ENCODE results near the gene CENPQ. TPM values are rescaled to one million over a fixed set of nuclear protein-coding genes. Genes with fewer than 3 reads are reported as not detected.

The CENPQ gene
- total and polyA plus RNA-seq, 10 donors: 3.8 to 9.6 (median 5.4) TPM

GRCh38 chr6:49515485-49516146 lies 52.4 kb downstream of the CENPQ start:
- Histone ChIP-seq H3K9me3 (no peaks in the 10 kb centered on the region), H3K27me3 (replicated peaks in 1 of 7) (peaks cover 0 to 11% (median 0%) of the 10 kb centered on the region in 7 donors), H3K4me1 (no peaks in the 10 kb centered on the region), H3K36me3 (no peaks in the 10 kb centered on the region), H3K4me3 (no peak overlapping the region), H3K27ac (no peak overlapping the region)
- WGBS, 5 donors: 67 to 76% (median 72%) methylated on average over 10 of the region's 10 CpGs
- DNase-seq: no peak
- intact Hi-C loops (cut with DNase I; ENCODE audit: low total_unique reads): no loop called here
- TF ChIP-seq POLR2AphosphoS5 (IDR thresholded peaks at IDR 0.05) (no peak), CTCF (IDR thresholded peaks at IDR 0.05 in 8 of 11, conservative IDR thresholded peaks at IDR 0.05 in 3 of 11) (no peak), POLR2A (IDR thresholded peaks at IDR 0.05) (no peak)

- 79 to 92% (median 84%) methylated on average over 4 of the region's 4 CpGs for WGBS, 5 donors
- TF ChIP-seq CTCF (IDR thresholded peaks at IDR 0.05 in 8 of 11, conservative IDR thresholded peaks at IDR 0.05 in 3 of 11) (no peak), POLR2AphosphoS5 (IDR thresholded peaks at IDR 0.05) (no peak), POLR2A (IDR thresholded peaks at IDR 0.05) (no peak)
- intact Hi-C loops (cut with DNase I; ENCODE audit: low total_unique reads): no loop called here
- H3K36me3 ChIP-seq: no peaks in the 10 kb centered on the region
- no peak overlapping the region for H3K4me3 ChIP-seq
- H3K9me3 ChIP-seq: no peaks in the 10 kb centered on the region
- H3K4me1 ChIP-seq: no peaks in the 10 kb centered on the region
- no peak overlapping the region for H3K27ac ChIP-seq
- peaks cover 0 to 11% (median 0%) of the 10 kb centered on the region in 7 donors for H3K27me3 ChIP-seq (replicated peaks in 1 of 7)
- DNase-seq: no peak
Observed at GRCh38 chr6:49516147-49516505, 53.0 kb downstream of the CENPQ start.

GRCh38 chr6:49517919-49518318 lies 54.7 kb downstream of the CENPQ start:
- no peaks in the 10 kb centered on the region for H3K4me1 ChIP-seq
- intact Hi-C loops (cut with DNase I; ENCODE audit: low total_unique reads): no loop called here

More at GRCh38 chr6:49517919-49518318, 54.7 kb downstream of the CENPQ start:
- no peak overlapping the region for H3K27ac ChIP-seq
- no peaks in the 10 kb centered on the region for H3K9me3 ChIP-seq
- H3K4me3 ChIP-seq: no peak overlapping the region
- H3K27me3 ChIP-seq (replicated peaks in 1 of 7): peaks cover 0 to 5% (median 0%) of the 10 kb centered on the region in 7 donors
- H3K36me3 ChIP-seq: no peaks in the 10 kb centered on the region
- DNase-seq: no peak
- no peak for TF ChIP-seq POLR2A (IDR thresholded peaks at IDR 0.05)
- no peak for TF ChIP-seq POLR2AphosphoS5 (IDR thresholded peaks at IDR 0.05)
- TF ChIP-seq CTCF (IDR thresholded peaks at IDR 0.05 in 8 of 11, conservative IDR thresholded peaks at IDR 0.05 in 3 of 11): no peak
- WGBS, 5 donors: 82 to 92% (median 85%) methylated on average over 2 of the region's 2 CpGs
